Activated T-helper 1 cell treated with anti-CD3 and anti-CD28 coated beads, Interleukin-12 subunit alpha, Interleukin-12 subunit beta, Interleukin-2, Interleukin-4 antibody, amounts not matched to agents 30 ng/mL and 10 ng/mL and 1 ng/mL, durations not matched to agents 14 hours and 24 hours and 36 hours (primary cell): ENCODE data around the gene BBS5. TPM values are rescaled to one million over a fixed set of nuclear protein-coding genes. Genes with fewer than 3 reads are reported as not detected.
"Not testable (repeated sequence)": the region's sequence is repeated elsewhere in the genome, so short reads cannot be mapped to it uniquely, and the experiment has no call there.

Experiments used
- DNase-seq: peaks from one replicate; pipeline ENCODE4 v3.0.0; 2021; ENCODE audit warnings: low spot score
- H3K27ac Mint-ChIP-seq: one replicate; pipeline ENCODE4 v1.8.0; 2021; ENCODE audit warnings: mild to moderate bottlenecking, mixed read lengths
- H3K27me3 Mint-ChIP-seq: one replicate; pipeline ENCODE4 v1.8.0; 2022; ENCODE audit warnings: mild to moderate bottlenecking, moderate library complexity, mixed read lengths; ENCODE audit not compliant: insufficient read depth
- H3K36me3 Mint-ChIP-seq: one replicate; pipeline ENCODE4 v1.8.0; 2021; ENCODE audit warnings: low read depth, mixed read lengths
- H3K4me1 Mint-ChIP-seq: one replicate; pipeline ENCODE4 v1.8.0; 2021; ENCODE audit warnings: low read depth, mixed read lengths
- H3K4me3 Mint-ChIP-seq: one replicate; pipeline ENCODE4 v1.8.0; 2021; ENCODE audit warnings: mild to moderate bottlenecking, moderate library complexity, mixed read lengths
- H3K9me3 Mint-ChIP-seq: one replicate; pipeline ENCODE4 v1.8.0; 2021; ENCODE audit warnings: mixed read lengths
- intact Hi-C: fragments of 100-400 bp; cut with micrococcal nuclease; formaldehyde crosslinking; loops from one replicate; pipeline ENCODE4 v1.15.1; 2024
- total RNA-seq: library from RNA; stranded (reverse); gene quantifications from 2 replicates; pipeline ENCODE4 v1.2.3, GENCODE V29; 2022

The BBS5 gene
- 3.3 and 3.6 TPM in 2 replicates for total RNA-seq

- peaks cover 2% of the 10 kb centered on the region for H3K36me3 Mint-ChIP-seq
- H3K27me3 Mint-ChIP-seq, result peaks cover 2% of the 10 kb centered on the region
- H3K4me1 Mint-ChIP-seq, result peaks cover 14% of the 10 kb centered on the region
- no peaks in the 10 kb centered on the region for H3K9me3 Mint-ChIP-seq
- peak within 1 kb of the TSS; percentile 88 for H3K4me3 Mint-ChIP-seq
- intact Hi-C loops, result loop anchor here (1.0 to 5.0 kb wide), 3 partner anchors 9 to 319 kb away; partner anchors contain the start of genes FASTKD1 and SSB
- peak within 1 kb of the TSS; percentile 41 for H3K27ac Mint-ChIP-seq
- peak; percentile 62 for DNase-seq
These were observed at the start of gene BBS5 for GRCh38 chr2:169479257-169480078. Gene BBS5 (plus strand): TSS chr2:169479494. CDS start chr2:169479554, 60 bp downstream.

- H3K9me3 Mint-ChIP-seq, H3K27ac Mint-ChIP-seq, H3K36me3 Mint-ChIP-seq, DNase-seq, intact Hi-C loops, H3K27me3 Mint-ChIP-seq, H3K4me1 Mint-ChIP-seq, H3K4me3 Mint-ChIP-seq: not testable (repeated sequence)
These were observed 47.5 kb upstream of the BBS5 start for GRCh38 chr2:169431772-169432171.

- DNase-seq, intact Hi-C loops, H3K4me1 Mint-ChIP-seq, H3K27ac Mint-ChIP-seq, H3K9me3 Mint-ChIP-seq, H3K36me3 Mint-ChIP-seq, H3K4me3 Mint-ChIP-seq: not testable (repeated sequence)
- H3K27me3 Mint-ChIP-seq, result peaks cover 17% of the 10 kb centered on the region
These were observed 45.1 kb upstream of the BBS5 start for GRCh38 chr2:169434236-169434635.

- peaks cover 22% of the 10 kb centered on the region for H3K27me3 Mint-ChIP-seq
- no peaks in the 10 kb centered on the region for H3K9me3 Mint-ChIP-seq
- no peaks in the 10 kb centered on the region for H3K36me3 Mint-ChIP-seq
- DNase-seq, result no peak
- intact Hi-C loops, result no loop called here
- H3K4me3 Mint-ChIP-seq, result no peak overlapping the region
- no peak overlapping the region for H3K27ac Mint-ChIP-seq
- H3K4me1 Mint-ChIP-seq, result no peaks in the 10 kb centered on the region
These were observed 40.7 kb upstream of the BBS5 start for GRCh38 chr2:169438466-169439072.

- Mint-ChIP-seq H3K36me3 (no peaks in the 10 kb centered on the region), H3K9me3 (no peaks in the 10 kb centered on the region), H3K27ac (no peak overlapping the region), H3K4me3 (no peak overlapping the region), H3K27me3 (peaks cover 26% of the 10 kb centered on the region), H3K4me1 (no peaks in the 10 kb centered on the region)
- intact Hi-C loops, result no loop called here
- no peak for DNase-seq
These were observed 39.4 kb upstream of the BBS5 start for GRCh38 chr2:169439900-169440299.

GRCh38 chr2:169446452-169446851 is 32.8 kb upstream of the BBS5 start:
- Mint-ChIP-seq H3K9me3 (no peaks in the 10 kb centered on the region), H3K36me3 (no peaks in the 10 kb centered on the region), H3K27me3 (peaks cover 18% of the 10 kb centered on the region), H3K27ac (no peak overlapping the region), H3K4me1 (no peaks in the 10 kb centered on the region), H3K4me3 (no peak overlapping the region)
- intact Hi-C loops, result no loop called here
- DNase-seq, result no peak

GRCh38 chr2:169448316-169448715 is 31.0 kb upstream of the BBS5 start:
- no peak overlapping the region for H3K27ac Mint-ChIP-seq
- no peaks in the 10 kb centered on the region for H3K9me3 Mint-ChIP-seq
- intact Hi-C loops, result no loop called here
- no peak overlapping the region for H3K4me3 Mint-ChIP-seq
- no peaks in the 10 kb centered on the region for H3K36me3 Mint-ChIP-seq
- no peak for DNase-seq
- H3K27me3 Mint-ChIP-seq, result peaks cover 15% of the 10 kb centered on the region
- H3K4me1 Mint-ChIP-seq, result no peaks in the 10 kb centered on the region

- intact Hi-C loops, result no loop called here
- Mint-ChIP-seq H3K27ac (no peak overlapping the region), H3K4me1 (no peaks in the 10 kb centered on the region)
These were observed 30.4 kb upstream of the BBS5 start for GRCh38 chr2:169448865-169449264.

GRCh38 chr2:169452080-169452479 is 27.2 kb upstream of the BBS5 start:
- H3K27me3 Mint-ChIP-seq, result peaks cover under 1% of the 10 kb centered on the region
- no peak for DNase-seq
- no peaks in the 10 kb centered on the region for H3K9me3 Mint-ChIP-seq
- intact Hi-C loops, result loop anchor here (2.0 kb wide), 2 partner anchors 373 to 477 kb away; partner anchors contain the start of gene METTL5
- no peak overlapping the region for H3K4me3 Mint-ChIP-seq
- no peaks in the 10 kb centered on the region for H3K4me1 Mint-ChIP-seq
- H3K27ac Mint-ChIP-seq, result no peak overlapping the region
- no peaks in the 10 kb centered on the region for H3K36me3 Mint-ChIP-seq

More at GRCh38 chr2:169448865-169449264, 30.4 kb upstream of the BBS5 start:
- peaks cover 13% of the 10 kb centered on the region for H3K27me3 Mint-ChIP-seq
- H3K4me3 Mint-ChIP-seq, result no peak overlapping the region
- H3K9me3 Mint-ChIP-seq, result no peaks in the 10 kb centered on the region
- H3K36me3 Mint-ChIP-seq, result no peaks in the 10 kb centered on the region
- no peak for DNase-seq

- DNase-seq, H3K27me3 Mint-ChIP-seq, H3K9me3 Mint-ChIP-seq, H3K27ac Mint-ChIP-seq, H3K4me1 Mint-ChIP-seq, H3K36me3 Mint-ChIP-seq, H3K4me3 Mint-ChIP-seq: not testable (repeated sequence)
- intact Hi-C loops, result loop anchor here (2.0 kb wide), 2 partner anchors 372 to 476 kb away; partner anchors contain the start of gene METTL5
These were observed 26.2 kb upstream of the BBS5 start for GRCh38 chr2:169453044-169453443.

GRCh38 chr2:169461143-169461542 is 18.2 kb upstream of the BBS5 start:
- no peak for DNase-seq
- Mint-ChIP-seq H3K4me1 (no peaks in the 10 kb centered on the region), H3K27me3 (no peaks in the 10 kb centered on the region), H3K27ac (no peak overlapping the region), H3K36me3 (no peaks in the 10 kb centered on the region), H3K4me3 (no peak overlapping the region), H3K9me3 (no peaks in the 10 kb centered on the region)
- intact Hi-C loops, result loop anchor here (5.0 kb wide), 1 partner anchor 99 kb away; the partner anchor contains the start of gene LRP2

GRCh38 chr2:169462896-169463695 is 16.2 kb upstream of the BBS5 start:
- Mint-ChIP-seq H3K27ac (no peak overlapping the region), H3K27me3 (no peaks in the 10 kb centered on the region), H3K4me3 (no peak overlapping the region), H3K36me3 (no peaks in the 10 kb centered on the region), H3K9me3 (no peaks in the 10 kb centered on the region), H3K4me1 (no peaks in the 10 kb centered on the region)
- intact Hi-C loops, result loop anchor here (5.0 kb wide), 1 partner anchor 101 kb away; the partner anchor contains the start of gene LRP2
- no peak for DNase-seq
